GM21529 (cell line): ENCODE results near the gene KIAA1191.

Experiments
- ATAC-seq: cut with Tn5 transposase; IDR thresholded peaks from one replicate; pipeline ENCODE4 v1.9.1; 2021; ENCODE audit not compliant: unreplicated experiment

Gene KIAA1191

GRCh38 chr5:176365351-176366231, 4.0 kb upstream of the KIAA1191 start, which contains the start of gene ARL10:
ARL10 (plus strand) TSS chr5:176365487; CDS start chr5:176365564, 77 bp downstream.
- peak; percentile 39 for ATAC-seq

DNA sequence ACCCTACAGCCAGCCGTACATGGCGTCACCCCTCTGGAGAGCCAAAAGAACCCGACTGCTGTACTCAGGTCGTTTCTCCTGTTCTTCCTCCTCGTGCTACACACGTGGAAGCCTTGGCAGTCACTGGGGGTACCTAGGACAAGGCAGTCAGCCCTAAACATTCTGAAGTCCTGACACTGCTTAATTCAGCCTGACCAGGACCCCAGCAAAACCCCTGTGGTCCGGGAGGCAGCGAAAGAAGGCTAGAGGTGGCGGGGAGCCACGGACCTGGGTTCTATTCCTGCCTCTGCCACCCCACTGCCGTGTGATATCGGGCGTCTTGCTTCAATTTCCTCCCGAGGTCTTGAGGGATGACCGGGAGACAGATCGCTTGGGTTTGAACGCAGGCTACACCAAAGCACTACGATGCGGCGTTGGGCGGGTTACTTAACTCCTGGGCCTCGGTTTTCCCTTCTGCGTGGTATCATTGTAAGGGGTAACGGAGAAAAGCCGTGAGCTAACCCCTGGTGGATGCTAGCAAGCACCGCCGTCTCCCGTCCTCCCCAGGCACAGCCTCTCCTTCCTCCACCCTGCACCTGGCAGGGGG, 3.3 kb upstream of the KIAA1191 start:
- ATAC-seq = no peak

- ATAC-seq = peak; percentile 10
Measured at GRCh38 chr5:176362233-176362490, 598 bp upstream of the KIAA1191 start.

DNA sequence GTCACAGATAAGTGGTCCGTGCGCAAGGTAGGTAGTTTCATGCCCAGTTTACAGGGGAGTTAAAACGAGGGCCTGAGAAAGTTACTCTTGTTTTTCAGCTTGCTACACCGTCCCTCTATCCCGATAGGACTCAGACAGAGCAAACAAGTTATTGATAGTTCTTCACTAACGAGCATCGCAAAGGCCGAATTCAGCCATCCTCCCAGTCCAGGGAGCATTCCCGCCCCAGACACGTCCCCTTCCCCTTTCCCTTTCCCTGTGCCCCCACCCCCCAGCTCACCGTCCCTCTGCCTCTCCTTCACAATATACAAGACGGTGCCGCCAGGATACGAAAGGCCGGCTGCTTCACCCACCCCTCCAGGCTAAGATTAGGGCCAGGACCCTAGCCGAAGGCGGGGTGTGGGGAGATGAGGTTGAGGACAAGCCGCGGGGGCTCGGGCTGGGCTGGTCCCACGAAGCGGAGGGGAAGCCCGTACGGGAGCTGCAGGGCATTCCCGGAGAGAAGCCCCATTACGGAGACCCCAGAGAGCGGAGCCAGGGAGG, 599 bp downstream of the KIAA1191 start:
- ATAC-seq = no peak

- ATAC-seq = no peak
Measured at GRCh38 chr5:176359658-176360057, 1.9 kb downstream of the KIAA1191 start.

DNA sequence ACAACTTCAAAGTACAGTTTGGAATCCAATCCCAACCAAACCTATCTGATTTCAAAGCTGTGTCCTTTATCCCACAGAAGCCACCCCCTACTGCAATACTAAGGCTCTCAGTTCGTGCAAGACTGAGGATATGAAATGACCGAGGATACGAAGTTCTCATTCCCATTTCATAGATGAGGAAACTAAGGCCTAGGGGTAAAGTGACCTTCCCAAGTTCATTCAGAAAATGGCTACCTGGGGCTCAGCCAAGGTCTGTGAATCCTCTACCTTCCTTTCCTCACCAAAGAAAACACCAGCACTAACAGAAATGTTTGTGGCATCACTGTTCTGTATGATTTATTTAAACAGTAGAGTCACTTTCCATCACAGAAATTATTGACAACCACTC, 5.4 kb downstream of the KIAA1191 start:
- no peak for ATAC-seq

- ATAC-seq = no peak
Measured at GRCh38 chr5:176355400-176356178, 6.0 kb downstream of the KIAA1191 start.

DNA sequence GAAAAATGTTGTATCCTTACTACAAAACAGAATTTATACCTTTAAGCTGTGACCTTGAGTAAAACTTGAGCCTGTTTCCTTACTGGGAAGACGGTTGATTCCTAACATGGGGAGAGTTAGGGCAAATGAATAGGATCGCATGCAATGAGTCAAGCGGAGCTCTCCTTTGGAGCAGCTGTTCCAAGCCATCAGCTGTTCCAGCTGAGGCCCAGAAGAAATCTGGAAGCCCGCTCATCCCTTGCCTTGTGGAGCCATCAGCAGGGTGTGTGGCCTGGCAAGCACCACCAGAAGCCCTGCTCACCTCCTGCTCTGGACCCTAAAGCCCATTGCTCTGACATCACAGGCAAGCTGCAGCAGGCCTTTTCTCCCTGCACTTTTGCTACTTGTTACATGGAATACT, 8.0 kb downstream of the KIAA1191 start:
- no peak for ATAC-seq

DNA sequence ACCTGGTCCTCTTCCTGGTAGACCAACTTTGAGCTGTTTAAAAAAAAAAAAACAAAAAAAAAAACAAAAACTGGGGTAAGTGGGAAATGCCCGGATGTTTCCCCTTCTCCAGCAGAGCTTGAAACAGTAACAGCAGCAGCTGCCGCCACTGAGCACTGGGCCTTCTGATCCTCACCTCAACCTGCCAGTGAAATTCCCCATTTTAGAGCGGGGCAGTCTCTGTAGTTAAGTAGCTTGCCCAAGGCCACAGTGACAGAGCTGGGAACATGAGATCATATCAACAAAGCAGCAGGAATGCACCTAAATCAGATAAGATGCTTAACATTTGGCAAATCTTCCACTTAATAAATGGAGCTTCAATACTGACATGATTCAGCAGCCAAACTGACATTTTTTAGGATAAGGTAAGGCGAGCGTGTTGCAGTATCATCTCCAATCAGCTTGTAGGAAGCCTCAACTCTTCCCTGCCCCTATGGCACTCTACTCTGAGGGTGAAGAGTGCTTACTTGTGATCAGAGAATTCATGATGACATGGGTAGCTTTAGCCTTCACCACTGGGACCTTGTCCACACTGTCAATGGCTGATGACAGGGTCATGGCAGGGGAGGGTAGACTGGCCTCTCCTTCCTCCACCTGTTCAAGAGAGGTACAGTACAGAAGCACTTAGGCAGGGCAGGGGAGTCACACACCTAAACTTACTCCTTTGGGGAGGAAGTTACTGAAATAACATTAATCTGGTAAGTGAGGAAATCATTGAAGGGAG, 9.3 kb downstream of the KIAA1191 start:
- no peak for ATAC-seq

GRCh38 chr5:176350416-176350815, 11.1 kb downstream of the KIAA1191 start:
- ATAC-seq = no peak

DNA sequence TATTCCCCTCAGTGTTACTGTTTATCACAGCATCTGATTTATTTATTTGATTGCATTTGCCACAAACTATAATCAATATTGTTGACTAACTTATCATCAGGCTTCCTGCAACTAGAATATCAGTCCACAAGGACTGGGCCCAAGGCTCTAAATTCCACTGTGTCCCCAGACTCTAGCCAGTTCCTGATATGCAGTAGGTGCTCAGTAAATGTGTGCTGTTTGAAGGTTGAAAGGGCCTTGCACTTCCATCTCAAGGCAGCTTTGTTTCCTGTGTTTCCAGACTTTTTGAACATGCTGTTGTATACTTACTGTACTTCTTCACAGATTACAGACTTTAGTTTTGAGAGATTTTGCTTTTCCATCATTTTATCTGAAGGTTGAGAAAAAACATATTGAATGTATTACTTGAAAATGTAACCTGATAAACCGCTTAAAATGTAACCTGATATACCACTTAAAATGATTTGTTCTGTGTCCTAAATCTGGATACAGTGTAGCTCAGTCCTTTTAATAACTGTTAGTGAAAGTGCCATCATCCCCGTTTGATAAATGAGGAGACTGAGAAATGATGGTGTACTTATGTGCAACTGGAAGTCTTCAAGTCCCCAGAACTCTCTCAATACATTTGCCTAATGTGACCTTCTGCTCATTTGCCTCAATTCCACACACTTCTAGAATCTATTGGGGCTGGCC, 18.7 kb downstream of the KIAA1191 start:
- no peak for ATAC-seq

GRCh38 chr5:176342158-176342483, 19.4 kb downstream of the KIAA1191 start:
- ATAC-seq = no peak

- ATAC-seq = no peak
Measured at GRCh38 chr5:176341325-176342157, 20.0 kb downstream of the KIAA1191 start.

- ATAC-seq = no peak
Measured at GRCh38 chr5:176339304-176339703, 22.3 kb downstream of the KIAA1191 start.

DNA sequence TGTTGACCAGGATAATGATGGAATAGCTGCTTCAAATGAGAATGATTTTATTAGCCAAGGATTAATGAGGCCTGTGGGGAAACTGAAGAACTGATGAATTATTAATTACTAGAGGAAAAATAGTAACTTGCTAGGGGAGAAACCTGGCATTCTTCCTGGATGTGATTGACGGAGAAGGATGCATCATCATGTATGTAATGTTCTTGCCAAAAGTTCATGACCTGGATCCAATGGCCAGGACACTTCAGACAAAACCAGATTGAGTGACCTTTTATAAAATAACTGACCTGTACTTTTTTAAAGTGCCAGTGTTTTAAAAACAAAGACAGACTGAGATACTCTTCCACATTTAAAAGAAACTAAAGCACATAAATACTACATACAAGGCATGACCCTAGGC, 23.7 kb downstream of the KIAA1191 start:
- no peak for ATAC-seq

DNA sequence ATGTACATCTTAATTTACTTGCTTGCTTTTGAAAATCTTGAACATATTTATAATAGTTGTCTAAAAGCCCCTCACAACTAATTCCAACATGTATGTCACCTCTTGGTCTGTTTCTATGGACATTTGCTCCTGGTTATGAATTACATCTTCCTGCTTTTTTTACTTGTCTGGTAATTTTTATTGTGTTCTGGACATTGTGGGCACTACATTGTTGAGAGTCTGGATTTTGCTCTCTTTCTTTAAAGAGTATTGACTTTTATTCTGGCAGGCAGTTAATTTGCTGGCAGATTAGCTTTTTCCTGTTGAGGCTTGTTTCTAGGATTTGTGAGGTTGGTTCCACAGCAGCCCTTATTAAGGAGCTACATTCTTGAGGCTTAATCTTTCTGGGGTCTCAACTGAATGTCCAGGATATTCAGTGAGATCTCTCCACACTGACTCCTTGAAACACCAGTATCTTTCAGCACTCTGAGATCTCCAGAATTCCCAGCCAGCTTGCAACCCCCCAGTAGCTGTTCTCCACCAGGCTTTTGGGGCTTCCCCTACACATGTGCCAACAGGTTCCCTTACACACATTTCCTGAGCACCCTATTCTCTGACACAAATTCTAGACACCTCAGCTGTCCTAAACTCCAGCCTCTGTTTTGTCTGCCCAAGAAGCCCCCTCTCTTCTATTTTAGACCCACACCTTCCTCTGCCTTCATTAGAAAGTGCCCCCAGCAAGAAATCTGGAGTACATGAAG, 27.4 kb downstream of the KIAA1191 start:
- ATAC-seq = no peak

DNA sequence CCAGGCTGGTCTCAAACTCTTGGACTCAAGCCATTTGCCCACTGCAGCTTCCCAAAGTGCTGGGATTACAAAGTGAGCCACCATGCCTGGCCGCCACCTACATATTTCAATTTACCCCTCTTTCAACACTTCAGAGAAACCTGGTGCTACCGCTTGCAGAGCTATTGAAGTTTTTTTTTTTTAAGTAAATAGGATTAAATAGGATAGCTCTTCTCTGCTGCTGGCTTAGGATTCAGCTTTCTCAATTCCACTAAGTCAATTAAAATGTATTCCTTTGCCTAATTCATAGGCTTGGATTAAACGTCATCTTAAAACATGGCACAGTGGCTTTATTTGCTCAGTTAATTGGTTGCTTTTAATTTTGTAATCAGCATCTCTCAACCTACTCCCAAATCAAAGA, 41.0 kb downstream of the KIAA1191 start:
- ATAC-seq = no peak

DNA sequence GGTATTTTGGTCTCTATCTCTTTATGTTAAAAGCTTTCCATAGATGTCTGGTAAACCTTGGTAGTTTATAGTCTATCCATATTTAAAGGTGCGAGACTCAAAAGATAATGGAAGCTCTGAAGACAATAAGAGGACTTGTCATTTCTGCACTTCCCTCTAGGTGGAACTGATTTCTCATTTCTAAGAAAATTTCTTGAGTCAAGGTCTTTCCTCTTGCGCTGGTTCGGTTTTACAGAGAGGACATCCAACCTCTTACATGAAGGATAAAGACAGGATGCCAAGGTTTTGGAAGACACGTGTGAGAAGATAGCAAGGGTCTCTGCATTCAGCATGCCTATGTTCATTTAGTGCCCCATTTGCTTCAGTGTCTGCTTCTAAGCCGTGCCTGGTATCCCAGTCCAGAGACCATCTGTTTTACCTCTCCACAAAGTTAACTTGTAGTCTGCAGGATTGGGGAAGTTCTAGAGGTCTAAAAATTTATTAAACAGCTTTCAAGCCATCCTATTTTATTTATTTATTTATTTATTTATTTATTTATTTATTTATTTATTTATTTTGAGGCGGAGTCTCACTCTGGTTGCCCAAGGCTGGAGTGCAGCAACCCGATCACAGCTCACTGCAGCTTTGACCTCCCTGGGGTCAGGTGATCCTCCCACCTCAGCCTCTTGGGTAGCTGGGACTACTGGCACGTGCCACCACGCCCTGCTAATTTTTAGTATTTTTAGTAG, 41.6 kb downstream of the KIAA1191 start:
- no peak for ATAC-seq
